Measurements from ENCODE around the gene ZNF22.

The ZNF22 gene

GRCh38 chr10:44992732-44993225 is 7.9 kb upstream of the ZNF22 start:
- no peak for TF ChIP-seq CTCF (IDR thresholded peaks at IDR 0.05; ENCODE audit: low read depth, low read length)
- Histone ChIP-seq H3K36me3 (no peaks in the 10 kb centered on the region), H3K4me3 (ENCODE audit: low read depth, low read length) (no peak overlapping the region), H3K9me3 (ENCODE audit: severe bottlenecking) (no peaks in the 10 kb centered on the region), H3K27me3 (ENCODE audit: insufficient read depth, low read depth, severe bottlenecking) (no peaks in the 10 kb centered on the region), H3K27ac (no peak overlapping the region)
- DNase-seq: no peak

DNA sequence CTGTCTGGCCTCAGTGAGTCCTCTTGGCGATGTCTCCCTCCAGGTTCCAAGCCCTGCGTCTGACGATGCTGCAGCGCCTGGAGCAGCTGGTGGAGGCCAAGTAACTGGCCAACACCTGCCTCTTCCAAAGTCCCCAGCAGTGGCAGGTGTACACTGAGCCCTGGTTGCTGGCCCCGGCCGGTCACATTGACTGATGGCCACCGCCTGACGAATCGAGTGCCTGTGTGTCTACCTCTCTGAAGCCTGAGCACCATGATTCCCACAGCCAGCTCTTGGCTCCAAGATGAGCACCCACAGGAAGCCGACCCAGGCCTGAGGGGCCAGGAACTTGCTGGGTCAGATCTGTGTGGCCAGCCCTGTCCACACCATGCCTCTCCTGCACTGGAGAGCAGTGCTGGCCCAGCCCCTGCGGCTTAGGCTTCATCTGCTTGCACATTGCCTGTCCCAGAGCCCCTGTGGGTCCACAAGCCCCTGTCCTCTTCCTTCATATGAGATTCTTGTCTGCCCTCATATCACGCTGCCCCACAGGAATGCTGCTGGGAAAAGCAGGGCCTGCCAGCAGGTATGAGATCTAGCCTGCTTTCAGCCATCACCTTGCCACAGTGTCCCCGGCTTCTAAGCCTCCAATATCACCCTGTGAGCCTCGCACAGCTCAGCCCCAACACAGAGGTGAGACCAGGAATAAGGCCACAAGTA is 7.3 kb upstream of the ZNF22 start:
- H3K4me3 ChIP-seq (ENCODE audit: low read depth, low read length): no peak overlapping the region
- H3K27ac ChIP-seq: no peak overlapping the region
- H3K36me3 ChIP-seq: no peaks in the 10 kb centered on the region
- no peak for DNase-seq
- no peaks in the 10 kb centered on the region for H3K27me3 ChIP-seq (ENCODE audit: insufficient read depth, low read depth, severe bottlenecking)
- H3K9me3 ChIP-seq (ENCODE audit: severe bottlenecking): no peaks in the 10 kb centered on the region
- no peak for TF ChIP-seq CTCF (IDR thresholded peaks at IDR 0.05; ENCODE audit: low read depth, low read length)

- no peak for TF ChIP-seq CTCF (IDR thresholded peaks at IDR 0.05; ENCODE audit: low read depth, low read length)
- no peak overlapping the region for H3K27ac ChIP-seq
- no peaks in the 10 kb centered on the region for H3K27me3 ChIP-seq (ENCODE audit: insufficient read depth, low read depth, severe bottlenecking)
- DNase-seq: no peak
- no peaks in the 10 kb centered on the region for H3K9me3 ChIP-seq (ENCODE audit: severe bottlenecking)
- H3K36me3 ChIP-seq: no peaks in the 10 kb centered on the region
- H3K4me3 ChIP-seq (ENCODE audit: low read depth, low read length): no peak overlapping the region
These were observed 6.6 kb upstream of the ZNF22 start for GRCh38 chr10:44993922-44994751.

DNA sequence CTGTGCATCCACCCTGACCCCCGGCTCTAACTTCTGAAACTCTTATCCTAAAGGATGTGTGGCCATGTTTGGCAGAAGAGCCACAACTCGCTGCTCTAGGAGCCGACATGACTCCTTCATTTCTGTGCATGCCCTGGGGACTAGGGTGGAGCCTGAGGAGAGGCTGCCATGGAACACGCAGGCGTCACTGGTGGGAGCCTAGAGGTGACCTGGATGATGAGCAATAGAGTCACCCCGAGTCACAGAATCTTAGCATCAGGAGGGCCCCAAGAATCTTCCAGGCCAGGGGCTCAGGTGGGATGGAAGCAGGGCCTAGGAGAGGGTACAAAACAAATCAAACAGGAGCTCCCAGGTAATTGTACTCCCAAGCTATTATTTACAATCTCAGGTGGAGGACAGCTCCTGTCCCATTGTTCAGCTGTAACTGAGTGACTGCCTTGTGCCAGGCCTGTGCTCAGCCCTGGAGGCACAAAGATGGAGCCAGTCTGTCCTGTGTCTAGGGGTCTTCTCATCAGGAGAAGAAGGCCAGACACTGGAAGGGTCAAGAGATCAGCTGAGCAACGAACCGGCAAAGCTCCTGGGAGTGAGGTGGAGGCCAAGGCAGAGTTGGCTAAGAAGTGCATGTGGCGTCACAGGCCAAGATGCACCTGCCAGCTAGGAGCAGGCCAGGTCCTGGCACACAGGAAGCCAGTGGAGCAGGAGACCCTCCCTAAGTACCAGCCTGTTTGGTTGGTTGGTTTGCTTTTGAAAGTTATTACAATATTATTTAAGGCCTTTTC is 5.8 kb upstream of the ZNF22 start:
- Histone ChIP-seq H3K27me3 (ENCODE audit: insufficient read depth, low read depth, severe bottlenecking) (no peaks in the 10 kb centered on the region), H3K4me3 (ENCODE audit: low read depth, low read length) (no peak overlapping the region), H3K36me3 (no peaks in the 10 kb centered on the region), H3K9me3 (ENCODE audit: severe bottlenecking) (no peaks in the 10 kb centered on the region), H3K27ac (no peak overlapping the region)
- no peak for DNase-seq
- no peak for TF ChIP-seq CTCF (IDR thresholded peaks at IDR 0.05; ENCODE audit: low read depth, low read length)

DNA sequence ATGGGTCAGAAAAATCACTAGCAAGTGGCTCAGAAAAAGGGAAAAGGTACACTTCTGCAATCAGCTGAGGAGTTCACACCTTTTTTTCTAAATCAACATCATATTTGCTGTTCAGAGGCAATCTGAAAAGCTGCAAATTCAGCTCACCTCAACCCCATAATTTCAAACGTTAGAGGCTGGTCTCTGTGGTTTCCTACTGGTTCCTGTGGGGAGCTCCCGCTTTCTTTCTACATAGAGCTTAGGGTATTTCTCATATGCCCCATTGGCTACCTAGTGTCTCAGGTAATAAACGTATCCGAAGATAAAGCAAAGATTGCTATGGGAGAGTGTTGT is 5.2 kb upstream of the ZNF22 start:
- H3K27ac ChIP-seq: no peak overlapping the region
- no peaks in the 10 kb centered on the region for H3K27me3 ChIP-seq (ENCODE audit: insufficient read depth, low read depth, severe bottlenecking)
- H3K4me3 ChIP-seq (ENCODE audit: low read depth, low read length): no peak overlapping the region
- no peak for TF ChIP-seq CTCF (IDR thresholded peaks at IDR 0.05; ENCODE audit: low read depth, low read length)
- H3K36me3 ChIP-seq: no peaks in the 10 kb centered on the region
- H3K9me3 ChIP-seq (ENCODE audit: severe bottlenecking): no peaks in the 10 kb centered on the region
- no peak for DNase-seq

Measured in WERI-Rb-1 (cell line).